GM12872 (cell line): ENCODE data around the gene SVOP.

Source experiments
- CTCF ChIP-seq: IDR thresholded peaks from 3 replicates; pipeline ENCODE4 v1.5.1; 2011; ENCODE audit warnings: low read depth, mild to moderate bottlenecking, low read length, moderate library complexity; ENCODE audit not compliant: insufficient read depth

Gene SVOP

DNA sequence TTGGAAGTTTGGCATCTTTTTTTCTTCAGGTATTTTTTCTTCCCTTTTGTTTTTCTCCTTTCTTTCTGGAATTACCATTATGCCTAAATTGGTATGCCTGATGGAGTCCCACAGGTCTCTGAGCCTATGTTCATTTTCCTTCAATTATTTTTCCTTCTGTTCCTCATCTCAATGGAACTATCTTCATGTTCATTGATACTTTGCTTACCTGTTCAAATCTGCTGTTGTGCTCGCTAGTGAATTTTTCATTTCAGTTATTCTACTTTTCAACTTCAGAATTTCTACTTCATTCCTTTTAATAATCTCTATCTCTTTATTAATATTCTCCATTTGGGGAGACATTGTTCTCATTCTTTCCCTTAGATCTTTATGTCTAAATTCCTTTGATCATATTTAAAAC lies 16.1 kb upstream of the SVOP start:
- no peak for TF ChIP-seq CTCF

GRCh38 chr12:109033239-109034196 lies 12.7 kb upstream of the SVOP start:
- no peak for TF ChIP-seq CTCF

DNA sequence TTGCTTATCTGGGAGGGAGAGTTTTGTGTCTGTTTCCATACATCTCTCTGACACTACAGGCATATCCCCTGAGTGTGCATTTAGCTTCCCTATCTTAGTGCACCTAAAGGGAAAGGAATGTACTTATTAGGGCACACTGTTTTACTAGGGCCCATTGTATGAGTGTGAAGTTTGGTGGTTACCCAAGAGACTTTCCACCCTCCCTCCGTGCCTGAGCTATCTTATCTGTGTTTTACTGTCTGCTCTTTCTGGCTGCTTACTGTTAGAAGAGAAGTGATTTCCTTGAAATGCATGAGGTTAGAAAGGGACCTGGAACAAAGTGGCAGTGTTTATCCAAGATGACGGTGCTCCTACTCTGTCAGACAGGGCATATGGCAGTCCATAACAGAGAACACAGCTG lies 8.5 kb upstream of the SVOP start:
- TF ChIP-seq CTCF: no peak

DNA sequence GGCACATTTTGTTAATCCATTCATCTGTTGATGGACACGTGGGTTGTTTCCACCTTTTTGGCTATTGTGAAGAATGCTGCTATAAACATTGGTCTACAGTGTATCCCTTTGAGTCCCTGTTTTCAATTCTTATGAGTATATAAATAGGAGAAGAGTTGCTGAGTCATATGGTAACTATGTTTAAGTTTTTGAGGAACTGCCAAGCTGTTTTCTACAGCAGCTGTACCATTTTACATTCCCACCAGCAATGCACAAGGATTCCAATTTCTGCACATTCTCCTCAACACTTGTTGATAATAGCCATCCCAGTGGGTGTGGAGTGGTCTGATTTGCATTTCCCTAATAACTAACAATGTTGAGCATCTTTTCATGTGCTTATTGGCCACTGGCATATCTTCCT lies 6.9 kb upstream of the SVOP start:
- TF ChIP-seq CTCF: no peak

GRCh38 chr12:109020146-109020795 lies 597 bp downstream of the SVOP start:
- TF ChIP-seq CTCF: no peak

DNA sequence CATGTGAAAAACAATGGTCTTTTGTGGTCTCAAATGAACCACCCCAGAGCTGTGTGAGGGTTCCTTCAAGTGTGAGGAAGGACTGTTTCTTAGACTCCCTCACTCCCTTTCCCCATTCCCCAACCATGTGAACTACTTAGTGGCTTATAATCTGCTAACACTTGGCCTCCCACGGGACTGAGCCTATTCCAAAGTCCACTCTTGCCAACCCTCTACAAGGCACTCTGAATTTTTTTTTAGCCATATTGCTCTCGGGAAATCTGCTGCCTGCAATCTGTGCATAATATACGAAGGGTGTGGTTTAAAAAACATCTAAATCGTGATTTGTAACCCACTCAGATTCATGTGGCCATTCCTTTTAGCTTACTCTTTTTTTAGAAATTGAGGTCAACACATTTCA lies 2.6 kb downstream of the SVOP start:
- TF ChIP-seq CTCF: no peak

DNA sequence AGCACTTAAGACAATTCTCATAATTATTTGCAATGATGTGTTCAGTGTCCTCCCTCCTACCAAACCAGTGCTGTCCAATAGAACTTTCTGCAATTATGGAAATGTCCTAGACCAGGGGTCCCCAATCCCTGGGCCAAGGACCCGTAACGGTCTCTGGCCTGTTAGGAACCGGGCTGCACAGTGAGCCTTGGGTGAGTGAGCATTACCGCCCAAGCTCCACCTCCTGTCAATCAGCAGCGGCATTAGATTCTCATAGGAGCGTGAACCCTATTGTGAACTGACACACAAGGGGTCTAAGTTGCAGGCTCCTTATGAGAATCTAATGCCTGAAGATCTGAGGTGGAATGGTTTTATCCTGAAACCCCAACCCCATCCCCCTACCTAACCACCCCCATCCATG lies 3.9 kb downstream of the SVOP start:
- no peak for TF ChIP-seq CTCF
